SKM-1 (cell line): Measurements from ENCODE around the gene DNAH12.
"Not testable (repeated sequence)": the region's sequence is repeated elsewhere in the genome, so short reads cannot be mapped to it uniquely, and the experiment has no call there.

Experiments
- DNase-seq: peaks from one replicate; lab custom pipeline; 2025; ENCODE audit not compliant: unreplicated experiment; lab: John Stamatoyannopoulos, UW

The DNAH12 gene

DNA sequence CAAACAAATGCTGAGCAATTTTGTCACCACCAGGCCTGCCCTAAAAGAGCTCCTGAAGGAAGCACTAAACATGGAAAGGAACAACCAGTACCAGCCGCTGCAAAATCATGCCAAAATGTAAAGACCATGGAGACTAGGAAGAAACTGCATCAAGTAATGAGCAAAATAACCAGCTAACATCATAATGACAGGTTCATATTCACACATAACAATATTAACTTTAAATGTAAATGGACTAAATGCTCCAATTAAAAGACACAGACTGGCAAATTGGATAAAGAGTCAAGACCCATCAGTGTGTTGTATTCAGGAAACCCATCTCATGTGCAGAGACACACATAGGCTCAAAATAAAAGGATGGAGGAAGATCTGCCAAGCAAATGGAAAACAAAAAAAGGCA lies 217.6 kb downstream of the DNAH12 start:
- not testable (repeated sequence) for DNase-seq

DNA sequence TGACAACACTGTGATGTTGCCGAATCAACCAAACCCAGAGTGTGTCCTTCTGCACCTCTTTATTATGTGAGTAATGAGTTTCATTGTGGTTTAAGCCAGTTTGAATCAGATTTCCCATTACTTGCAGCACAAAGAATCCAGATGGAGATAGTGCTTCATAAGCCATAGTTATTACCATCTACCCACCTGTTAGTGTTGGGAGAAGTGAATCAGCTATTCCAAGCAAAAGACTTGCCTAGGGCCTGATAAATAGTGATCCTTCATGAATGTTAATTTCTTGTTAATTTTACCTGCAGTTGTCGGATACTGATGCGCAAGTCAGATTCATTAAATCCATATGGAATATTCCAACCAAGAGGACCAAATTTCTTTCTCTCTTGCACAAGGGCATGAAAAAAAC lies 229.9 kb downstream of the DNAH12 start:
- DNase-seq: no peak

DNA sequence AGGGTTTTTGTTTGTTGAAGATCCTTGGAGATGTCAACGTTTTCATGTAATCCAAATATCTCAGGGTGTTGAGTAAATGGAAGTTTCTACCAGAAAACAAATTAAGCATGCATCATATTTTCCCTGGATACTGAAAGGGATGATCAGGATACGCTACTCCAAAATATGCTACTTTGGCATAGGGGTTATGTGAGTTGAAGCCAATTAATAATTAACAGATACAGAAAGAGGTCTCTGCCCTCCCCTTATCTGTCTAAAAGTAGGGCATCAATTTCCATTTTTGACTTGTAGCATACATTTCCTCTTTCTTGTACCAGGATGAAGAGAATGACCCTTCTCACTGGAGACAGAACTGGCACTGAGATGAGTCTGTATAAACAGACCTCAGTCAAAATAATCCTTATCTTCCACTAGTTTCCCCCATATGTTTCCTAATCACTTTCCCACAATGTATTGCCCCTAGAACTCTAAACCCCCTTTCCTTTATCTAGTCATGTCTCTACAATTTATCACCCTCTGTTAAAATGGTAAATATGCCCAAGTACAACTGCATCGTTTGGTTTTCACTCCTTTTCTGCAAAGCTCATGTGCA lies 234.3 kb downstream of the DNAH12 start:
- DNase-seq: no peak

DNA sequence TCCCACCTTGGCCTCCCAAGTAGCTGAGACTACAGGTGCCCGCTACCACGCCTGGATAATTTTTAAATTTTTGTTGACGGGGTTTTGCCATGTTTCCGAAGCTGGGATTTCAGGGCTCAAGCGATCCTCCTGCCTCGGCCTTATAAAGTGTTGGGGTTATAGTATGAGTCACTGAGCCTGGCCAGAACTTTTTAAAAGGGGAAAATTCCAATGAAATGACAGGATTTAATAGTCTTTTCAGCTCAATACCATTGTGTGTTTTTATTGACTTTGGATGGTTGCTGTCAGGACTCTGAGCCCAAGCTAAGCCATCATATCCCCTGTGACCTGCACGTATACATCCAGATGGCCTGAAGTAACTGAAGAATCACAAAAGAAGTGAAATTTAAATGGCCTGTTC lies 240.6 kb downstream of the DNAH12 start:
- DNase-seq: not testable (repeated sequence)

DNA sequence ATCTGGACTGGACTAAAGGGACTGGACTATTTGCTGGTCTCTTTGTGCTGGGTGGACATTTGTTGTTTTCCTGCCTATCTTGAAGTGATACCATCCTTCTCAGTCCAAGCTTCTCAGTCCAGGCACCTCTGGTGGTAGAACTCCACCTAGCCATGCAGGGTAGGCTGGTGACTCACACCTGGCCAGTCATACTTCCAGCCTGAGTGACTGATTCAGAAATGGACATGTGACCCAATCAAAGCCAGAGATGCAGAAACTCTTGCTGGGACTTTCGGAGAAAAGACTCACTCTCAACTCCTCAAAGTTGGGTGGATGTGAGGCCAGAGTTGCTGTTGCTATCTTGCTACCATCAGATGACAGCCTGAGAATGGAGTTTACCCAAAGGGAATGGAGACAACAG lies 246.1 kb downstream of the DNAH12 start:
- DNase-seq: no peak

DNA sequence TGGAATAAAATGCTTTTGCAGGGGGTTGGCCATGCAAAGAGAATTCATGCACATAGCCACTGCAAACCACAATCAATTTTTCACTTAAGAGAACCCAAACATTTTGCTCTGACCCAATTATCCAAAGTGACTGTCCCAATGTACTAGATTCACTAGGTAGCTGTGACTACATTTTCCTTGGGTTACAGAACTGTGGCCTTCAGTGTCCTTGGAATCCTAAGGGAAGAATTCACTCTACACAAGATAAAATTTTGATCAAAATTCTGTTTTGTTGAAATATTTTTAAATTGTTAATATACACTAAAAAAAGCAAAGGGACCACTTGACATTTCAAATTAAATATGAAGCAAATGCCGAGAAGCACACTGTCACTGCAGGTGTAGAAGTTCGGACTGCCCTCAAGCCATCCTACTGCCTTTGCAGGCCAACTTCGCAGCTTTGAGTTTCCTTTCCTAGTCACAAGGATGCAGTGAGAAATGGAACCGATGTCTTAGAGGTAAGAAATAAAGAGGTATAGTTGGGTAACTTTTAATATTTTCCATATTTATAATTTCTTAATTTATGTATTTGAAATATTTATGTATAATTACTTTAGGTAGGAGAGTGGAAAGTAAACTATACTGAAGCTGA lies 251.1 kb downstream of the DNAH12 start:
- DNase-seq: no peak

DNA sequence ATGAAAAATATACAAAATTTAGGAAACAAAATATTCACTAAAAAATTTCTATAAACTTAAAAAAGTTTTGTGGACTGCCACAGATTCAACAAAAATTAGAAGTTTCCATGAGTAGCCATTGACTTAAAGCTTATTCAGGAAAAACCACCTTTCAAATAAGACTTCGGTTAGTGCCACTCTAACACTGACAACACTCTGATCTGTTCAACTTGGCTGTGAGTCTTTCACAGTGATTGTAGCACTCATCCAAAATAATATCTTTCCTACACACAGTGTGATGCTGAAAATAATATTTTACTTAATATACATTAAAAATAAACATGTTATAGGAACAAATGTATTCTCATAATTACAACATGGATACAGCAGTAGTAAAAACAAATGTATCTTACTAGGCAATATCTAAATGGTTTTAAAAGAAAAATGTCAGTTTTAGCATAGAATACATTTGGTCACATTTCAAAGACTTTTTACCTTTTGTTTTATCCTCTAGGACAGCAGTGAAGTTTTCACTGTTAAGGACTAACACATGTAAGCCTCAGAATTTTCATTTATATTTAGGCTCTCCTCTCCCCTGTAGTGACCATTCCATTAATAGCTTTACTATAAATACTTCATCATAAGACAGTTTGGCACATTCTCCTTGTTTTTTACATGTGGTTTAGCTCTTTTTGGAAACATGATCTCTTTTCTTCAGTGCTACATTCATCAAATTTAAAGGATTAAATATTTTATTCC lies 251.8 kb downstream of the DNAH12 start, which contains the start of gene ASB14:
Gene ASB14 (minus strand): TSS at position 527 of the 738 bp plus-strand sequence. CDS start 652 bp downstream, outside the sequence.
- DNase-seq: no peak

DNA sequence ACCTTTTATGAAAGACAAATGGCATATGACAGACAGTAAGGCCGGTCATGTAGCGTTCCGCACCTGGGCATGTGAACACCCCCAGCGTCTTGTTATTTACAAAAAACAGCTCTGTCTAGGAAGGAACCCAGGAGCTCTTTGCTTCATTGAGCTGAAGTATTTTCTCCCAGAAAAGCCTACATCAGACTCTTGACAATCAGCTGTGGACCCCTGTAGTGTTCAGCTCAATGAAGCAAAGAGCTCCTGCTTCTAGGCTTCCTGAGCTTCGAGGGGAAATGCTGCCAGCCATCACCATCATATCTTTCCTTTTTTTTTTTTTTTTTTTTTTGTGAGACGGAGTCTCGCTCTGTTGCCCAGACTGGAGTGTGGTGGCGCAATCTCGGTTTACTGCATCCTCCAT lies 255.7 kb downstream of the DNAH12 start:
- no peak for DNase-seq

DNA sequence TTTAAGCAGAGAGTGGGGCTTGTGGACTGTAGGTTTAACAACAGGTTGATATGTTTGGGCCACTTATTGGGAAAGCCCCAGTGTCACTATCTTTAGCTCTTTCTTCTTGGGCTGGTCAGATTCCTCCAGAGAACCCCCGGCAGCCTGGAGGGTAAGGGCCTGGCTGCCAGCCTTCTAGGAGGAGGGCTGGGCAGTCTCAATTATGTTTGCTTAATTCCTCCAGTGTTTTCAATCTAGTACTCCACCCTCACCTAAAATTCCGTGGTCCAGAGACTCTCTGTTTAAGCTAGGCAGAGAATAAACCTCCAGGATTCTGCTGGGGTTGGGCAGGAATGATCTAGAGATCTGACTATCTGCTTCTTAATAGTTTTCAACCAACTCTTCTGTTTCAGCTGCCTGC lies 256.9 kb downstream of the DNAH12 start:
- DNase-seq: no peak

DNA sequence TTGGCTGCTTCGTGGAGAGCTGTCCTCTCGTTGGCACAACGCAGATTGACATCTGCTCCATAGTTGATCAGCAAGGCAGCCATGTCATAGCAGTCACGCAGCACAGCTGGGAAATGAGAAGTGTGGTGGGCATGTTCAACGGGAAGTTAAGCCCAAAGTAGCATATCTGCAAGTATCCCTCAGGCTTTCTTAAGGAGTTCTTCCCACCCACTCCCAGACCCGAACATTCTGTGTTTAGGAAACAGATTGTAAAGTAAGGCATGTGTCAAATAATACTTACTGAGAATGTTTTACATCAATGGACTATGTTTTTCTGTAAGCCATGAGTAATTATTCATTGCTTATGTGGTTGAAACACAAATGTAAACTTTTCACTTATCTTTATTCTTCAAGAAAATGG lies 260.8 kb downstream of the DNAH12 start:
- no peak for DNase-seq

DNA sequence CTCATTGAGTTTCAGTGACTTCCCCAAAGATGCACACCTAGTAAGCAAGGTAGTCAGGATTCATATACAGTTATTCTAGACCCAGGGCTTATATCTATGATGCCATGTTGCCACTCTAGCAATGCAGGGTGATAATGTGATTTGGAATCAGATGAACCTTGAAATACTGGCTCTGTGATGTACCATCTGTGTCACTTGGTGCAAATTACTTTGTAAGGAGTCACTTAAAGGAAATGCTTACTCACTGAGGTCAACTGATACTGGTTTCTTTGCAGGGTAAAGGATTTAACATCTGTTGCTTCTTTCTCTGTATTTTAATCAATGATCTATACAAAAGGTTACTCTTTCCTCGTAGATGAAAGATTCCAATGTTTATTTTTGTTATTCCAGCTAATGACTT lies 262.4 kb downstream of the DNAH12 start:
- DNase-seq: no peak

DNA sequence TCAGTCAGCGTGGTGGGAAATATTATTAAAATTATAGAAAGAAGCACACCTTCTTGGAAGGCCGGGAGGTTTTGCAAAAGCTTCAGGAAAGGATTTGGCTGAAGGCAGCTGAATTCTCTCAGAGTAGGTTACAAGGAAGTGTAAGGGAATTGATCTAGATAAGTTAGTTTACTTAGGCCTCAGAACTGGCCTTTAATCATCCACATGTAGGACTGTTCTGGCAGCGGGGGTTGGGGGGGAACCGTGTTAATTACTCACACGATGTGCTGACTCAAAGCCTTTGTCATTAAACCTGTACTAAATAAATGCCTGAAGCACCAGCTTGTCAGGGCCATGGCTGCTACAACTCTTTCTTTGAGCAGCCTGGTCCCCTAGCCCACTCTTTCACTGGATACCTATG lies 264.5 kb downstream of the DNAH12 start:
- DNase-seq: no peak

DNA sequence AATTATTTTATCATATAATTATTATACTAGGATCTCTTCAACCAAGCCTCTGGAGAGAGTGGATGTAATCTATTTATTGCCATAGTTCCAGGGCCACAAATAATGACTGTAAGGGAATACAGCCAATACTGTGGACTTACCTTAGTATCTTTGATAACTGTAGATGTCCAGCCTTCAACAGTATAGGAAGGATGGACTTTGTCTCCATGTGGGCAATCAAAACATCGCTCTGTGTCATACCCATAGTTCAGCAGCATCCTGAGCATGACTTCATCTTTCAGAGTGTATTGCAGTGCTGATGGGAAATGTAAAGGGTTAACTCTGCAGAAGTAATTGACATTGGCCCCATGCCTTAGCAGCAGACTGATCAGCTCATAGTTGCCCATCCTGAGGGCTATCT lies 265.9 kb downstream of the DNAH12 start:
- no peak for DNase-seq

DNA sequence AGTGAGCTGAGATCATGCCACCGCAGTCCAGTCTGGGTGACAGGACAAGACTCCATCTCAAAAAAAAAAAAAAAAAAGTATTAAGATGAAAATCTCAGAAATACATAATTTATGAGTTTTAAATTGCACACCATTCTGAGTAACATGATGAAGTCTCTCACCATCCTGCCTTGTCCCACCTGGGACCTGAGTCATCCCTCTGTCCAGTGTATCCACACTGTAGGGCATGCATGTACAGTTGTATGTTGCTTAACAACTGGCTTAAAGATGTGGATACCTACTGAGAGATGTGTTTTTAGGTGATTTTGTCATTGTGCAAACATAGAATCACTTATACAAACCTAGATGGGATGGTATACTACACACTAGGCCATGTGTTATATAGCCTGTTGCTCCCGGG lies 268.8 kb downstream of the DNAH12 start:
- DNase-seq: no peak

DNA sequence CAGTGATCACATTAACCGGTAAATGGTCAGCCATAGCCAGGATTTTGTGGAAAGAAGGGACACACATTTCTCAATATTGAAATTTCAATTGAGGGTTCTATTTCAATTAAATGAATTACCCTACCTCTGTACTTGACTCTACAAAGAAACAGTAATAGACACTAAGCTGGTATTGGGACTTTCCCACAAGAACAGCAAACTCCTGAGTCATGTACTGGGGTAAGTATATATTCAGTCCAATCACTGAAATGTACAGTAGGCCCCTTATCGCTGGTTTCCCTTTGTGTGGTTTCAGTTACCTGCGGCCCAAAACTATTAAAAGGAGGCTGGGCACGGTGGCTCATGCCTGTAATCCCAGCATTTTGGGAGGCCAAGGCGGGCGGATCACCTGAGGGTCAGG lies 269.3 kb downstream of the DNAH12 start:
- DNase-seq: no peak

DNA sequence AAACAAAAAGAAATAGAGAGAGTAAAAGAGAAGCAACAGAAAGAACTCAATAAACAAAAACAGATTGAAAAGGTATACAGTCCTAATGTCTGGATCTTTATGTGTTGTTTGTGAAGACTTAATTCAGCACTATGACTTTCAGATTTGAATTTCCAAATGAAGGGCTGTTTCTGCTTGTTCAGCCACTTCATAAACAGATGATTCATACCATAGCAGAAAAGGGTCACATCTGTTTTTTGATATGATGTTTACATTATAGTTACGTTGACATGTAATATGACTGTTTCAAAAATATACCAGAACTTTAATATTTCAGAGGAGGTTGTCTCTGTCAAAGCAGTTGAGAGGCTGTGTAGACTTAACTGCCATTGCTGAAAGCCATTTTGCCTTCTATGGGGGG lies 275.7 kb downstream of the DNAH12 start:
- DNase-seq: no peak

DNA sequence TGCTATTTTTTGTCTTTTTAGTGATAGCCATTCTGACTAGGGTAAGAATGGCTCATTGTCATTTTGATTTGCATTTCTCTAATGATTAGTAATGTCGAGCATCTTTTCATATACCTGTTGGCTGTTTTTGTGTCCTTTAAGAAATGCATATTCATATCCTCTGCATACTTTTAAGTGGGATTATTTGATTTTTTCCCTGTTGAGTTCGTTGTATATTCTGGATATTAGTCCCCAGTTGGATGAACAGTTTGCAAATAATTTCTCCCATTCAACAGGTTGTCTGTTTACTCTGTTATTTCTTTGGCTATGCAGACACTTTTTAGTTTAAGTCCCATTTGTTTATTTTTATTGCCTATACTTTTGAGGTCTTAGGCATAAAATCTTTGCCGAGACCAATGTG lies 282.2 kb downstream of the DNAH12 start:
- no peak for DNase-seq

DNA sequence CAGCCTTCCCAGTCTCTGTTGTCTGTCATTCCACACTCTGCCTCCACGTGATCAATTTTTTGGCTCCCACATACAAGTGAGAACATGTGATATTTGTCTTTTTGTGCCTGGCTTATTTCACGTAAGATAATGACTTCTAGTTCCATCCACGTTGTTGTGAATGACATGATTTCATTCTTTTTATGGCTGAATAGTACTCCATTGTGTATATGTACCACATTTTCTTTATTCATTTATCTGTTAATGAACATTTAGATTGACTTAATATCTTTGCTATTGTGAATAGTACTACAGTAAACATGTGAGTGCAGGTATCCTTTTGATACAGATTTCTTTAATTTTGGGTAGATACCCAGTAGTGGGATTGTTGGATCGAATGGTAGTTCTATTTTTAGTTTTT lies 283.0 kb downstream of the DNAH12 start:
- no peak for DNase-seq

DNA sequence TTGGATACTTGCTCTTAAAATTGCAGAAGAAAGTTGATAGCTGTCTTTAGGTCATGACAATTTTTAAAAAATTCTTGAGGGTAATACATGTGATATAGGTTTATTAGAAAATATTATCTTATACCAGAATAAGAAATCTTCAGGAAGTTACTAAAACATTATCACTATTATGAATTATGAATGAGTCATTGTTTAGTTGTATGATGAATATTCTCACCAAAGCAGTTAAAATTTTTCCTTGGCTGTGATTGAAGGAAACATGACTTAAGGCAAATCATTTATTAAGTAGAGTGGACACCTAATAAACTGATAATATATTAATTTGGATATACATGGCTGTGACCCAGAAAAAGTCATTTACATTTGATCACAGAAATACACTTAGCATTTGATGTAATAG lies 286.5 kb downstream of the DNAH12 start:
- DNase-seq: no peak

DNA sequence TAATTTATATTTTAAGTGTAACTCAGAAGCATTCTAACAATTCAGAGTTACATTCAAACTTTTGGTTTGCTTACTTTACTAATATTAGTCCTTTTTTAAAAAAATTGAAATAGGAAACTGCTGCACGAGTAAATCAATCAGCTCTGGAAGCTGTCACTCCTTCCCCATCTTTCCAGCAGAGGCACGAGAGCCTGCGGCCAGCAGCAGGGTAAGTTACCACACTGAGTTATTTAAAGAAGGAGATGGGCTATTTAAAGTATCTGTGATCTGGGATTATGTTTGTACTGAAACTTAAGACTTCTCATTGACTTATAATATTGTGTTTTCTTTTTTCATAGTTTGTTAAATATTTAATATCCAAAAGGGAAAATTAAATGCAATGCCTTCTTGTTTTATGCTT lies 287.3 kb downstream of the DNAH12 start:
- DNase-seq: no peak

DNA sequence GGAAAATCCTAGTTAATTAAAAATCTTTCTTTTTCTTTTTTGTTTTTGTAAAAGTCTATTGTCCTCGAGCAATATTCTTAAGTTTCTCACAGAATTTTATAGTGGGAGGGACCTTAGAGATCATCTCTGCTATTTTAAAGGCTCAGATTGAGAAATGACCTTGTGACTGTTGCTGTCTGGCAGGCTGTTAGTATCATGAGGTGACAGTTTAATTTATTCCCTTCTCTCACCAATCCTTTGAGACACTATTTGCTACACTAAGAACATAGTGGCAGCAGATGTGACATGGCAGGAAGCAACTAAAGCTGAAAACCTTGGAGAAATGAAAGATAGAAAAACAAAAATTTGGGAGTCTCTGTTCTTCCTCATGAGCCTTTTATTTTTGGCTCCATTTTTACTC lies 291.7 kb downstream of the DNAH12 start:
- DNase-seq: no peak

DNA sequence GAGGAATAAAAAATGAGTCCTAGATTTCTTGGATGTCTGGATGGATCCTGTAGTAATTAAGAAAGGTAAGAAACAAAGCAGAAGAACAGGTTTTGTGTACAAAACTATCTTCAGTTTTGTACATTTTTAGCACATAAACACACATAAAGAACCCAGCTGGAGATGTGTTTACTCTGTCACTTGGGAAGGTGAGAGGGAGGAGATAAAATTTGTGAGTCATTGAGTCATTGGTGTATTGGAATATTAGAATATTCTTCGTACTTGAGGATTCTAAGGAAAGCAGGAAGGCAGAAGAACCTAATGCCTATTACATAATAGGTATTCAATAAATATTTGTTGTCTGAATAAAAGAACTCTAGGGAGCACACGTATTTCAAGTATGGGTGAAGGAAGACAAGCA lies 299.2 kb downstream of the DNAH12 start:
- no peak for DNase-seq
